SH-SY5Y (cell line): ENCODE results near the gene HELLS.

Experiments used
- GATA2 ChIP-seq: IDR thresholded peaks from 2 replicates; pipeline ENCODE4 v1.6.1; 2011; ENCODE audit warnings: mild to moderate bottlenecking, low read depth, low read length
- GATA3 ChIP-seq: IDR thresholded peaks from 2 replicates; pipeline ENCODE4 v1.6.1; 2011; ENCODE audit warnings: low read depth, mild to moderate bottlenecking, low read length, moderate library complexity

GRCh38 chr10:94571528-94571927, 25.9 kb downstream of the HELLS start:
- no peak for TF ChIP-seq GATA2
- TF ChIP-seq GATA3: no peak
